GM18511 (cell line): ENCODE measurements around the gene STRIP1.
A peak's percentile ranks its signal among the peaks of the same experiment; 100 is the strongest.

Experiments used
- ATAC-seq: cut with Tn5 transposase; IDR thresholded peaks from one replicate; pipeline ENCODE4 v1.9.1; 2021; ENCODE audit warnings: mild to moderate bottlenecking, moderate library complexity; ENCODE audit not compliant: unreplicated experiment

STRIP1 gene

GRCh38 chr1:110089561-110090275, 55.3 kb downstream of the STRIP1 start:
- no peak for ATAC-seq

GRCh38 chr1:110091381-110091780, 57.0 kb downstream of the STRIP1 start:
- no peak for ATAC-seq

GRCh38 chr1:110091791-110092190, 57.4 kb downstream of the STRIP1 start:
- ATAC-seq: no peak

- no peak for ATAC-seq
Measured at GRCh38 chr1:110092991-110093390, 58.6 kb downstream of the STRIP1 start.

- ATAC-seq: no peak
Measured at GRCh38 chr1:110094931-110095654, 60.7 kb downstream of the STRIP1 start.

- no peak for ATAC-seq
Measured at GRCh38 chr1:110097507-110098221, 63.2 kb downstream of the STRIP1 start.

GRCh38 chr1:110098222-110099026, 64.0 kb downstream of the STRIP1 start:
- ATAC-seq: no peak

GRCh38 chr1:110100335-110100734, 65.9 kb downstream of the STRIP1 start:
- no peak for ATAC-seq

- ATAC-seq: peak; percentile 68
Measured at GRCh38 chr1:110102081-110102480, 67.7 kb downstream of the STRIP1 start.
